ENCODE results near the gene SYT7.
"Not testable (repeated sequence)": the region's sequence is repeated elsewhere in the genome, so short reads cannot be mapped to it uniquely, and the experiment has no call there.

Gene SYT7

GRCh38 chr11:61581030-61581928 is at the start of gene SYT7:
Gene SYT7, minus strand, starts transcription at chr11:61581076. Its CDS starts 256 bp downstream, at chr11:61580820.
- peak; percentile 91 for DNase-seq
- in situ Hi-C loops (cut with MboI; ENCODE audit: low pct_unique_long_range_greater_than_20kb, low sequenced_read_pairs) = no loop called here

- DNase-seq = no peak
- in situ Hi-C loops (cut with MboI; ENCODE audit: low pct_unique_long_range_greater_than_20kb, low sequenced_read_pairs) = no loop called here
These were observed 49.2 kb upstream of the SYT7 start for GRCh38 chr11:61630089-61630488.

GRCh38 chr11:61629082-61629833 is 48.4 kb upstream of the SYT7 start:
- in situ Hi-C loops (cut with MboI; ENCODE audit: low pct_unique_long_range_greater_than_20kb, low sequenced_read_pairs) = no loop called here

GRCh38 chr11:61628662-61628970 is 47.7 kb upstream of the SYT7 start:
- DNase-seq = no peak
- in situ Hi-C loops (cut with MboI; ENCODE audit: low pct_unique_long_range_greater_than_20kb, low sequenced_read_pairs) = no loop called here

More at GRCh38 chr11:61629082-61629833, 48.4 kb upstream of the SYT7 start:
- no peak for DNase-seq

- in situ Hi-C loops (cut with MboI; ENCODE audit: low pct_unique_long_range_greater_than_20kb, low sequenced_read_pairs) = no loop called here
- DNase-seq = peak; percentile 38
These were observed 47.2 kb upstream of the SYT7 start for GRCh38 chr11:61627850-61628661.

GRCh38 chr11:61626580-61627380 is 45.9 kb upstream of the SYT7 start:
- DNase-seq = no peak
- in situ Hi-C loops (cut with MboI; ENCODE audit: low pct_unique_long_range_greater_than_20kb, low sequenced_read_pairs) = no loop called here

GRCh38 chr11:61625525-61625924 is 44.6 kb upstream of the SYT7 start:
- in situ Hi-C loops (cut with MboI; ENCODE audit: low pct_unique_long_range_greater_than_20kb, low sequenced_read_pairs) = no loop called here
- no peak for DNase-seq

- DNase-seq = no peak
- in situ Hi-C loops (cut with MboI; ENCODE audit: low pct_unique_long_range_greater_than_20kb, low sequenced_read_pairs) = no loop called here
These were observed 41.2 kb upstream of the SYT7 start for GRCh38 chr11:61621917-61622585.

GRCh38 chr11:61619471-61620226 is 38.8 kb upstream of the SYT7 start:
- in situ Hi-C loops (cut with MboI; ENCODE audit: low pct_unique_long_range_greater_than_20kb, low sequenced_read_pairs) = no loop called here

GRCh38 chr11:61618978-61619377 is 38.1 kb upstream of the SYT7 start:
- in situ Hi-C loops (cut with MboI; ENCODE audit: low pct_unique_long_range_greater_than_20kb, low sequenced_read_pairs) = no loop called here
- DNase-seq = no peak

More at GRCh38 chr11:61619471-61620226, 38.8 kb upstream of the SYT7 start:
- no peak for DNase-seq

GRCh38 chr11:61617515-61617914 is 36.6 kb upstream of the SYT7 start:
- no peak for DNase-seq
- in situ Hi-C loops (cut with MboI; ENCODE audit: low pct_unique_long_range_greater_than_20kb, low sequenced_read_pairs) = no loop called here

GRCh38 chr11:61616434-61616833 is 35.6 kb upstream of the SYT7 start:
- in situ Hi-C loops (cut with MboI; ENCODE audit: low pct_unique_long_range_greater_than_20kb, low sequenced_read_pairs) = no loop called here

GRCh38 chr11:61614782-61615181 is 33.9 kb upstream of the SYT7 start:
- DNase-seq; in situ Hi-C loops (cut with MboI; ENCODE audit: low pct_unique_long_range_greater_than_20kb, low sequenced_read_pairs): not testable (repeated sequence)

More at GRCh38 chr11:61616434-61616833, 35.6 kb upstream of the SYT7 start:
- DNase-seq = no peak

GRCh38 chr11:61613870-61614269 is 33.0 kb upstream of the SYT7 start:
- in situ Hi-C loops (cut with MboI; ENCODE audit: low pct_unique_long_range_greater_than_20kb, low sequenced_read_pairs) = no loop called here
- no peak for DNase-seq

- in situ Hi-C loops (cut with MboI; ENCODE audit: low pct_unique_long_range_greater_than_20kb, low sequenced_read_pairs) = no loop called here
- no peak for DNase-seq
These were observed 32.2 kb upstream of the SYT7 start for GRCh38 chr11:61613051-61613450.

- DNase-seq = no peak
These were observed 30.4 kb upstream of the SYT7 start for GRCh38 chr11:61611309-61611708.

GRCh38 chr11:61610905-61611304 is 30.0 kb upstream of the SYT7 start:
- in situ Hi-C loops (cut with MboI; ENCODE audit: low pct_unique_long_range_greater_than_20kb, low sequenced_read_pairs) = no loop called here
- DNase-seq = no peak

More at GRCh38 chr11:61611309-61611708, 30.4 kb upstream of the SYT7 start:
- in situ Hi-C loops (cut with MboI; ENCODE audit: low pct_unique_long_range_greater_than_20kb, low sequenced_read_pairs) = no loop called here

GRCh38 chr11:61609980-61610366 is 29.1 kb upstream of the SYT7 start:
- DNase-seq = no peak
- in situ Hi-C loops (cut with MboI; ENCODE audit: low pct_unique_long_range_greater_than_20kb, low sequenced_read_pairs) = no loop called here
